Subcutaneous abdominal adipose tissue (tissue), 5 donors: Measurements from ENCODE around the gene ACP4.
"Not testable (repeated sequence)": the region's sequence is repeated elsewhere in the genome, so short reads cannot be mapped to it uniquely, and the experiment has no call there.

Source experiments
- H3K27ac ChIP-seq: one replicate; pipeline ENCODE4 v1.7.0; 2013; ENCODE audit warnings: low read depth, mild to moderate bottlenecking, inconsistent platforms, low read length, moderate library complexity
- H3K27me3 ChIP-seq, 5 donors: one replicate each; pipeline ENCODE4 v1.7.0; 2013; ENCODE audit warnings: low read length in 5 of 5, inconsistent platforms in 1 of 5; ENCODE audit not compliant: control insufficient read depth in 5 of 5, insufficient read depth in 4 of 5
- H3K36me3 ChIP-seq, 5 donors: one replicate each; pipeline ENCODE4 v1.7.0; 2013; ENCODE audit warnings: low read length in 5 of 5; ENCODE audit not compliant: control insufficient read depth in 5 of 5, insufficient read depth in 5 of 5
- H3K4me1 ChIP-seq, 5 donors: one replicate each; pipeline ENCODE4 v1.7.0; 2013; ENCODE audit warnings: low read length in 5 of 5, mild to moderate bottlenecking in 3 of 5, moderate library complexity in 1 of 5; ENCODE audit not compliant: control insufficient read depth in 5 of 5, insufficient read depth in 5 of 5
- H3K4me3 ChIP-seq, 5 donors: one replicate each; pipeline ENCODE4 v1.7.0; 2013; ENCODE audit warnings: low read length in 5 of 5, low read depth in 1 of 5
- H3K9ac ChIP-seq, 5 donors: one replicate each; pipeline ENCODE4 v1.7.0; 2013; ENCODE audit warnings: low read length in 5 of 5, mild to moderate bottlenecking in 4 of 5, moderate library complexity in 3 of 5
- H3K9me3 ChIP-seq, 5 donors: one replicate each; pipeline ENCODE4 v1.7.0; 2013; ENCODE audit warnings: low read length in 5 of 5; ENCODE audit not compliant: control insufficient read depth in 5 of 5
- donor health status: healthy.
- donor health status: healthy.
- donor health status: healthy.
- donor health status: healthy.
- donor health status: healthy.

The ACP4 gene

GRCh38 chr19:50772912-50773311 lies 17.3 kb upstream of the ACP4 start:
- H3K4me3 ChIP-seq, H3K4me1 ChIP-seq, H3K9ac ChIP-seq, H3K9me3 ChIP-seq, H3K36me3 ChIP-seq, H3K27ac ChIP-seq: not testable (repeated sequence)
- peaks cover 5 to 17% (median 15%) of the 10 kb centered on the region in 5 donors for H3K27me3 ChIP-seq

GRCh38 chr19:50773454-50773853 lies 16.8 kb upstream of the ACP4 start:
- peaks cover 5 to 22% (median 20%) of the 10 kb centered on the region in 5 donors for H3K27me3 ChIP-seq

GRCh38 chr19:50776131-50776530 lies 14.1 kb upstream of the ACP4 start:
- Histone ChIP-seq H3K9me3 (peaks cover 0 to 3% (median 2%) of the 10 kb centered on the region in 5 donors), H3K9ac (no peak overlapping the region), H3K27me3 (peaks cover 27 to 46% (median 40%) of the 10 kb centered on the region in 5 donors), H3K4me1 (no peaks in the 10 kb centered on the region), H3K27ac (no peak overlapping the region), H3K36me3 (no peaks in the 10 kb centered on the region), H3K4me3 (no peak overlapping the region)

More at GRCh38 chr19:50773454-50773853, 16.8 kb upstream of the ACP4 start:
- not testable (repeated sequence) for H3K4me3 ChIP-seq, H3K36me3 ChIP-seq, H3K27ac ChIP-seq, H3K4me1 ChIP-seq, H3K9me3 ChIP-seq, H3K9ac ChIP-seq

DNA sequence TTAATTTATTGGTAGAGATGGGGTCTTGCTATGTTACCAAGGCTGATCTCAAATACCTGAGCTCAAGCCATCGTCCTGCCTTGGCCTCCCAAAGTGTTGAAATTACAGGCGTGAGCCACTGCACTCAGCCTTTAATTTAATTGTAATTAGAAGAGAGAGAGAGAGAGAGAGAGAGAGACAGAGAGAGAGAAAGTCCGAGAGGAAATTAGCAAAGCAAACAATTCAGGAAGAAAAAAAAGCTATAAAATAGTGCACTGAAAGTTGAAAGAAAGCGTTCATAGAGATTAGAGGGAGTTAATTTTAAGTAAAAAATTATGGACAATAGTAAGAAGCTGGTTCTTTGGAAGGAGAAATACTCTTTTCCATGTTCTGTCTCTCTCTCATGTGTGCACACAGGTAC lies 13.0 kb upstream of the ACP4 start:
- Histone ChIP-seq H3K4me1 (no peaks in the 10 kb centered on the region), H3K9me3 (peaks cover 0 to 3% (median 2%) of the 10 kb centered on the region in 5 donors), H3K27ac (no peak overlapping the region), H3K9ac (no peak overlapping the region), H3K4me3 (no peak overlapping the region), H3K36me3 (no peaks in the 10 kb centered on the region), H3K27me3 (peaks cover 27 to 48% (median 42%) of the 10 kb centered on the region in 5 donors)

DNA sequence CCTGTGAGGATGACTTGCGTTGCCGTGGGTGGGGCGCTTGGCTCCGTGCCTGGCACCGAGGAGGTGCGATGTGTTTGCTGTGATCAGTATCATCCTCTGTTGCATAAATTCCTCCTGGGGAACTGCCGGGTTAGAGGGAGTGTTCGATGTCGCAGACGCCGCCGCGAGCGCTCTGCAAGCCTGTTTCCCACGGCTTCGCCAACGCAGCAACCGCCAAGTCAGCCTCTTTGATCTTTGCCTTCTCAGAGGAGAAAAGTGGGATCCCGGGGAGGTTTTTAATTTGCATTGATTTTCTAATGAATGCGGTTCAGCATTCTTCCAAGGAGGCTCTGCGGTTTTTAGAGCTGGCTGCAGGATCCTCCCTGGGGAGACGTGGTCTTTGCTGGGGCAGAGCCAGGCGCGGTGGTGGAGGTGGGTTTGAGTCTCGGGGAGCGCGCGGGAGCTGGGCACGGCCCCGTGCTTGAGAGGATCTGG lies 12.3 kb upstream of the ACP4 start:
- Histone ChIP-seq H3K36me3 (no peaks in the 10 kb centered on the region), H3K9me3 (peaks cover 0 to 2% (median 0%) of the 10 kb centered on the region in 5 donors), H3K4me3 (no peak overlapping the region), H3K27me3 (peaks cover 30 to 53% (median 45%) of the 10 kb centered on the region in 5 donors), H3K27ac (no peak overlapping the region), H3K9ac (no peak overlapping the region), H3K4me1 (no peaks in the 10 kb centered on the region)

- Histone ChIP-seq H3K27ac (no peak overlapping the region), H3K4me3 (no peak overlapping the region), H3K4me1 (peaks cover 0 to 3% (median 0%) of the 10 kb centered on the region in 5 donors), H3K9me3 (peaks cover 0 to 2% (median 0%) of the 10 kb centered on the region in 5 donors), H3K9ac (no peak overlapping the region), H3K36me3 (no peaks in the 10 kb centered on the region), H3K27me3 (peaks cover 30 to 49% (median 45%) of the 10 kb centered on the region in 5 donors)
These were observed 11.2 kb upstream of the ACP4 start for GRCh38 chr19:50778906-50779430.

DNA sequence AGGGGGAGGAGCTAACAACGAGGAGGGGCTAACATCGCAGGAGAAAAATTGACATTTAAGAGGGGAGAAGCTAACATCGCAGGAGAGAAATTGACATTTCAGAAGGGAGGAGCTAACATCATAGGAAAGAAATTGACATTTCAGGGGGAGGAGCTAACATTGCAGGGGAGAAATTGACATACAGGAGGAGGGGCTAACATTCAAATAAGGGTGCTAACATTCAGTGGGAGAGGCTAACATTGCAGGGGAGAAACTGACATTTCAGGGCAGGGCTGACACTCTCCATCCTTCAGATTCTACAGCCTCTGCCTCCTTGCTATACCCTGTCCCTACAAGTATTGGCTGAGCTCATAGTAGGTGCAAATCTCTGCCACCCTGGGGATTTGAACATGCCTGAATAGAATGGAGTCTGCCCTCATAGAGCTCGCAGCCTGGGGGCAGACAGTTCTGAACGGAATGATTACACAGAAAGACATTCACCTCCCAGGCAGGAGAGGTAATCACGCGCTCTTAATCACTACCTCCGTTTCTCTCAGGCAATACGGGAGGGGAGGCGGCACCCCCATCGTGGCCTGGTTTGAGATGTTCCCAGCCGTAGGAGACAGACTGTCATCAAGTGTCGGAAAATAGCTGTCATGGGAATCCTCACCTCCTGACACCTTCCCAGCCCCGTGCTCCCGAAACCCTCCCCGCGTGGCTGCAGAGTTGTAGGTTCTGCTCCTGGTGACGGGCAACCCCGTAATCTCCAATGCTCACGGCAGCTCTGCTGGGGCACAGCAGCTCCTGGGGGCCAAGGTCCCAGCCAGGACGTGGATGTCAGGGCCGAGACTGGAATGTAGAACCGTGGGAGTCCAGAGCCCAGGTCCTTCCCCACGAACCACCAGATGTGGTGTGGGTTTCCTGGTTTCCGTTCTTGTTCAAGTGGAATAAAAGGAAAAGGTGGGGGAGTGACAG lies 10.4 kb upstream of the ACP4 start:
- H3K4me3 ChIP-seq = no peak overlapping the region
- peaks cover 0 to 2% (median 0%) of the 10 kb centered on the region in 5 donors for H3K9me3 ChIP-seq
- H3K4me1 ChIP-seq = peaks cover 0 to 3% (median 0%) of the 10 kb centered on the region in 5 donors
- no peak overlapping the region for H3K9ac ChIP-seq
- H3K27me3 ChIP-seq = peaks cover 30 to 48% (median 43%) of the 10 kb centered on the region in 5 donors
- H3K36me3 ChIP-seq = no peaks in the 10 kb centered on the region
- H3K27ac ChIP-seq = no peak overlapping the region

DNA sequence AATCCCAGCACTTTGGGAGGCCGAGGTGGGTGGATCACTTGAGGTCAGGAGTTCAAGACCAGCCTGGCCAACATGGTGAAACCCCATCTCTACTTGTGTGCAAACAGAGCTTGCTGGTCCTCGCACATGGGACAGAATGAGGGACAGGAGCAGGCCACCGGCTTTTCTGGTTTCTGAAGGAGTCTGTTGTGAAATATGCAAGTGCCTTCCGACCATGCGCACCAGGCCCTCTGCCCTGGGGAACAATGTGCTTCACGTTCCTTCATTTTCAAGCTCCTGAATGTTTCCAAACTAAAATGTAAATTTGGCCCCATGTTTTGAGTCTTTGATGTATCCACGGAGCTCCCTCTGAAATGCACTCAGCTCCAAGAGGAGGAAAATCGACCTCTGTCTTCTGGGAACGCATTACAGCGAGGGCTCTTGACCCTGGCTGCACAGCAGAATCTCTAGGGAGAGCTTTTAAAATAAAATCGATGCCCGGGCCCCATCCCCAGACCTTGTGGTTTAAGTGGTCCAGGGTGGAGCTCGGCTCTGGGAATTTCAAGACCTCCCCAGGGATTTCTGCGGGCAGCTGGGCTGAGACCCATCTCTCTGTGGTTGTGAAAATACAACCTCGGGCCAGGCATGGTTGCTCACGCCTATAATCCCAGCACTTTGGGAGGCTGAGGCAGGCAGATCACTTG lies 9.3 kb upstream of the ACP4 start:
- H3K27me3 ChIP-seq = peaks cover 30 to 51% (median 40%) of the 10 kb centered on the region in 5 donors
- no peak overlapping the region for H3K4me3 ChIP-seq
- peaks cover 0 to 3% (median 0%) of the 10 kb centered on the region in 5 donors for H3K4me1 ChIP-seq
- H3K36me3 ChIP-seq = no peaks in the 10 kb centered on the region
- peaks cover 0 to 2% (median 0%) of the 10 kb centered on the region in 5 donors for H3K9me3 ChIP-seq
- no peak overlapping the region for H3K9ac ChIP-seq
- H3K27ac ChIP-seq = no peak overlapping the region

DNA sequence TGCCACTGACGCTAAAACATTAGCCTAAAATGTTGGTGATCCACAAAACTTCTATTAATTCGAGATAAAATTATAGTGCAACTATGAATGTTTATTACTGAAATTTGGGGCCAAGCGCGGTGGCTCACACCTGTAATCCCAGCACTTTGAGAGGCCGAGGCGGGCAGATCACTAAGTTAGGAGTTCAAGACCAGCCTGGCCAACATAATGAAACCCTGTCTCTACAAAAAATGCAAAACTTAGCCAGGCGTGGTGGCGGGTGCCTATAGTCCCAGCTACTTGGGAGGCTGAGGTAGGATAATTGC lies 6.4 kb upstream of the ACP4 start:
- H3K36me3 ChIP-seq, H3K4me3 ChIP-seq, H3K4me1 ChIP-seq, H3K27ac ChIP-seq, H3K9me3 ChIP-seq, H3K9ac ChIP-seq: not testable (repeated sequence)
- peaks cover 22 to 37% (median 28%) of the 10 kb centered on the region in 5 donors for H3K27me3 ChIP-seq

GRCh38 chr19:50784710-50785109 lies 5.5 kb upstream of the ACP4 start:
- Histone ChIP-seq H3K9me3 (no peaks in the 10 kb centered on the region), H3K27me3 (peaks cover 16 to 28% (median 19%) of the 10 kb centered on the region in 5 donors), H3K36me3 (no peaks in the 10 kb centered on the region), H3K27ac (no peak overlapping the region), H3K4me3 (no peak overlapping the region), H3K4me1 (peaks cover 0 to 3% (median 0%) of the 10 kb centered on the region in 5 donors), H3K9ac (no peak overlapping the region)
